Loucy (cell line): ENCODE results near the gene PDE4DIP.
"Not testable (repeated sequence)": the region's sequence is repeated elsewhere in the genome, so short reads cannot be mapped to it uniquely, and the experiment has no call there.

Source experiments
- H2AFZ ChIP-seq: fragments of 200-600 bp; sonication (generic); 2 replicates; pipeline ENCODE4 v1.6.0; 2016; ENCODE audit warnings: antibody characterized with exemption, mild to moderate bottlenecking, low read length, moderate library complexity
- H3F3A ChIP-seq: fragments of 200-600 bp; 2 replicates; pipeline ENCODE4 v1.6.0; 2016; ENCODE audit warnings: antibody characterized with exemption, low read depth, mild to moderate bottlenecking
- H3K27me3 ChIP-seq: fragments of 200-600 bp; sonication (generic); 2 replicates; pipeline ENCODE4 v1.6.1; 2014; ENCODE audit warnings: low read length, mild to moderate bottlenecking; ENCODE audit not compliant: insufficient read depth, poor library complexity, severe bottlenecking
- H3K36me3 ChIP-seq: fragments of 200-600 bp; sonication (generic); 2 replicates; pipeline ENCODE4 v1.6.1; 2016; ENCODE audit warnings: low read length; ENCODE audit not compliant: insufficient read depth
- H3K4me1 ChIP-seq: fragments of 200-600 bp; sonication (generic); 2 replicates; pipeline ENCODE4 v1.5.1; 2014; ENCODE audit warnings: low read length, mild to moderate bottlenecking; ENCODE audit not compliant: insufficient read depth, poor library complexity, severe bottlenecking
- H3K4me2 ChIP-seq: fragments of 200-600 bp; sonication (generic); 2 replicates; pipeline ENCODE4 v1.6.0; 2014; ENCODE audit warnings: antibody characterized with exemption, low read length, low read depth, mild to moderate bottlenecking; ENCODE audit not compliant: poor library complexity, severe bottlenecking
- H3K4me3 ChIP-seq: fragments of 200-600 bp; sonication (generic); 2 replicates; pipeline ENCODE4 v1.5.1; 2014; ENCODE audit warnings: low read length, mild to moderate bottlenecking, mixed read lengths; ENCODE audit not compliant: poor library complexity, severe bottlenecking
- H3K79me2 ChIP-seq: fragments of 200-600 bp; sonication (generic); 2 replicates; pipeline ENCODE4 v1.6.1; 2014; ENCODE audit warnings: low read length; ENCODE audit not compliant: insufficient read depth
- H3K9ac ChIP-seq: fragments of 200-600 bp; sonication (generic); 2 replicates; pipeline ENCODE4 v1.6.0; 2014; ENCODE audit warnings: mild to moderate bottlenecking, low read depth, low read length, moderate library complexity; ENCODE audit not compliant: poor library complexity, severe bottlenecking
- H3K9me2 ChIP-seq: fragments of 200-600 bp; sonication (generic); replicated peaks from 2 replicates; pipeline ENCODE4 v1.6.1; 2016; ENCODE audit warnings: low read depth, low read length, mixed read lengths
- H3K9me3 ChIP-seq: fragments of 200-600 bp; sonication (generic); 2 replicates; pipeline ENCODE4 v1.6.1; 2014; ENCODE audit warnings: mild to moderate bottlenecking, antibody characterized with exemption, low read length, low read depth; ENCODE audit not compliant: insufficient read depth
- H4K20me1 ChIP-seq: fragments of 200-600 bp; sonication (generic); 2 replicates; pipeline ENCODE4 v1.6.0; 2014; ENCODE audit warnings: antibody characterized with exemption, low read length, mild to moderate bottlenecking; ENCODE audit not compliant: insufficient read depth, poor library complexity, severe bottlenecking

The PDE4DIP gene

GRCh38 chr1:148829365-148829764 lies 14.9 kb upstream of the PDE4DIP start:
- H3K9me3 ChIP-seq, H3K4me3 ChIP-seq, H3K4me2 ChIP-seq, H3F3A ChIP-seq, H3K36me3 ChIP-seq, H3K4me1 ChIP-seq, H3K79me2 ChIP-seq, H3K27me3 ChIP-seq, H4K20me1 ChIP-seq, H2AFZ ChIP-seq, H3K9me2 ChIP-seq, H3K9ac ChIP-seq: not testable (repeated sequence)

GRCh38 chr1:148841262-148841661 lies 3.0 kb upstream of the PDE4DIP start:
- not testable (repeated sequence) for H4K20me1 ChIP-seq, H3K27me3 ChIP-seq, H3K79me2 ChIP-seq, H2AFZ ChIP-seq, H3K4me2 ChIP-seq, H3K9me2 ChIP-seq, H3F3A ChIP-seq, H3K9ac ChIP-seq, H3K4me3 ChIP-seq, H3K4me1 ChIP-seq, H3K36me3 ChIP-seq, H3K9me3 ChIP-seq

GRCh38 chr1:148844651-148845050 lies 423 bp downstream of the PDE4DIP start:
- not testable (repeated sequence) for H3K9me2 ChIP-seq, H4K20me1 ChIP-seq, H3K9ac ChIP-seq, H3K27me3 ChIP-seq, H3F3A ChIP-seq, H3K36me3 ChIP-seq, H3K4me1 ChIP-seq, H2AFZ ChIP-seq, H3K4me2 ChIP-seq, H3K4me3 ChIP-seq, H3K79me2 ChIP-seq, H3K9me3 ChIP-seq

- H2AFZ ChIP-seq, H3K4me1 ChIP-seq, H4K20me1 ChIP-seq, H3K4me2 ChIP-seq, H3K9me3 ChIP-seq, H3K36me3 ChIP-seq, H3K4me3 ChIP-seq, H3F3A ChIP-seq, H3K27me3 ChIP-seq, H3K9ac ChIP-seq, H3K79me2 ChIP-seq, H3K9me2 ChIP-seq: not testable (repeated sequence)
Measured at GRCh38 chr1:148845068-148845467, 840 bp downstream of the PDE4DIP start.

GRCh38 chr1:148850347-148850746 lies 6.1 kb downstream of the PDE4DIP start:
- not testable (repeated sequence) for H3K9me2 ChIP-seq, H3K4me2 ChIP-seq, H3K36me3 ChIP-seq, H3K79me2 ChIP-seq, H3K9ac ChIP-seq, H3F3A ChIP-seq, H3K4me3 ChIP-seq, H4K20me1 ChIP-seq, H3K4me1 ChIP-seq, H3K9me3 ChIP-seq, H3K27me3 ChIP-seq, H2AFZ ChIP-seq

GRCh38 chr1:148850840-148851239 lies 6.6 kb downstream of the PDE4DIP start:
- not testable (repeated sequence) for H3K4me1 ChIP-seq, H4K20me1 ChIP-seq, H3K4me3 ChIP-seq, H3K36me3 ChIP-seq, H2AFZ ChIP-seq, H3K27me3 ChIP-seq, H3K9me3 ChIP-seq, H3K4me2 ChIP-seq, H3K9ac ChIP-seq, H3F3A ChIP-seq, H3K79me2 ChIP-seq, H3K9me2 ChIP-seq

GRCh38 chr1:148851684-148852083 lies 7.5 kb downstream of the PDE4DIP start:
- not testable (repeated sequence) for H3K9me2 ChIP-seq, H3K4me1 ChIP-seq, H4K20me1 ChIP-seq

GRCh38 chr1:148853363-148853762 lies 9.1 kb downstream of the PDE4DIP start:
- H3K4me3 ChIP-seq, H3K9me2 ChIP-seq, H3K27me3 ChIP-seq, H3K4me2 ChIP-seq, H3K9ac ChIP-seq, H4K20me1 ChIP-seq, H3K79me2 ChIP-seq, H3F3A ChIP-seq, H3K36me3 ChIP-seq, H3K9me3 ChIP-seq, H2AFZ ChIP-seq, H3K4me1 ChIP-seq: not testable (repeated sequence)

More at GRCh38 chr1:148851684-148852083, 7.5 kb downstream of the PDE4DIP start:
- not testable (repeated sequence) for H3K27me3 ChIP-seq, H3K4me3 ChIP-seq, H3K36me3 ChIP-seq, H3F3A ChIP-seq, H3K4me2 ChIP-seq, H3K79me2 ChIP-seq, H3K9ac ChIP-seq, H3K9me3 ChIP-seq, H2AFZ ChIP-seq
